Lower lobe of right lung (tissue), 2 donors: ENCODE data around the gene FOXP1. TPM values are rescaled to one million over a fixed set of nuclear protein-coding genes. Genes with fewer than 3 reads are reported as not detected.

Experiments
- ATAC-seq, 2 donors: fragments of 200-7000 bp; cut with Tn5 transposase; one replicate each; pipeline ENCODE4 v1.9.1; 2020 to 2022; ENCODE audit warnings: mild to moderate bottlenecking in 2 of 2, moderate library complexity in 2 of 2
- DNase-seq: peaks from one replicate; pipeline ENCODE4 v3.0.0-alpha.2; 2020
- H3K27ac ChIP-seq: fragments of 200-600 bp; one replicate; pipeline ENCODE4 v1.8.0; 2022
- H3K27me3 ChIP-seq: fragments of 200-600 bp; one replicate; pipeline ENCODE4 v1.8.0; 2022; ENCODE audit warnings: low read depth
- H3K36me3 ChIP-seq: fragments of 200-600 bp; one replicate; pipeline ENCODE4 v1.8.0; 2022; ENCODE audit warnings: mild to moderate bottlenecking
- H3K4me1 ChIP-seq: fragments of 200-600 bp; one replicate; pipeline ENCODE4 v1.8.0; 2022
- H3K4me3 ChIP-seq: fragments of 200-600 bp; one replicate; pipeline ENCODE4 v1.8.0; 2022; ENCODE audit warnings: mild to moderate bottlenecking
- H3K9me3 ChIP-seq: fragments of 200-600 bp; one replicate; pipeline ENCODE4 v1.8.0; 2022
- CTCF ChIP-seq: fragments of 200-600 bp; IDR thresholded peaks from one replicate; pipeline ENCODE4 v1.8.0; 2022; ENCODE audit warnings: antibody characterized with exemption, mild to moderate bottlenecking
- intact Hi-C: fragments of 100-400 bp; cut with DNase I; formaldehyde crosslinking; loops from one replicate; pipeline ENCODE4 v1.11.0; 2022
- total RNA-seq: library from RNA; stranded (reverse); fragmentation: NEBNext Ultra II Directional; extraction: Animal tissue kit (Norgen Biotek cat#: 25700); gene quantifications from one replicate; pipeline ENCODE4 v1.2.1, GENCODE V29; 2021
- donor health status: DM: no; HTN: yes; CAD: no; lungs with severe emphysema.

The FOXP1 gene
- total RNA-seq, 1 donor from 2014 or later = 138 TPM

- H3K36me3 ChIP-seq = no peaks in the 10 kb centered on the region
- ATAC-seq (no peak), DNase-seq (no peak)
- intact Hi-C loops = no loop called here
- H3K9me3 ChIP-seq = no peaks in the 10 kb centered on the region
- peaks cover 20% of the 10 kb centered on the region for H3K4me1 ChIP-seq
- H3K27ac ChIP-seq = no peak overlapping the region
- no peak overlapping the region for H3K4me3 ChIP-seq
- TF ChIP-seq CTCF = no peak
- no peaks in the 10 kb centered on the region for H3K27me3 ChIP-seq
Measured at GRCh38 chr3:71228156-71228866, 355.2 kb downstream of the FOXP1 start.

GRCh38 chr3:71227270-71227661 lies 356.3 kb downstream of the FOXP1 start:
- DNase-seq (no peak), ATAC-seq (peak in 1 of 2 donors; percentile 26)
- no peak for TF ChIP-seq CTCF
- H3K27ac ChIP-seq = peak overlapping the region; percentile 6
- peak overlapping the region; percentile 34 for H3K4me3 ChIP-seq
- H3K36me3 ChIP-seq = no peaks in the 10 kb centered on the region
- H3K27me3 ChIP-seq = no peaks in the 10 kb centered on the region
- intact Hi-C loops = no loop called here
- no peaks in the 10 kb centered on the region for H3K9me3 ChIP-seq
- peaks cover 20% of the 10 kb centered on the region for H3K4me1 ChIP-seq

- Histone ChIP-seq H3K4me1 (peaks cover 20% of the 10 kb centered on the region), H3K27ac (peak overlapping the region; percentile 6), H3K27me3 (no peaks in the 10 kb centered on the region), H3K36me3 (no peaks in the 10 kb centered on the region), H3K9me3 (no peaks in the 10 kb centered on the region), H3K4me3 (peak overlapping the region; percentile 34)
- ATAC-seq = peak; percentile 72 to 80
- DNase-seq = peak; percentile 50
- intact Hi-C loops = no loop called here
- TF ChIP-seq CTCF = no peak
Measured at GRCh38 chr3:71226565-71227269, 356.8 kb downstream of the FOXP1 start.

GRCh38 chr3:71225951-71226564 lies 357.5 kb downstream of the FOXP1 start:
- DNase-seq = no peak

More at GRCh38 chr3:71225951-71226564, 357.5 kb downstream of the FOXP1 start:
- Histone ChIP-seq H3K4me3 (peak overlapping the region; percentile 34), H3K27ac (peak overlapping the region; percentile 32), H3K36me3 (no peaks in the 10 kb centered on the region), H3K9me3 (no peaks in the 10 kb centered on the region), H3K27me3 (no peaks in the 10 kb centered on the region), H3K4me1 (peaks cover 20% of the 10 kb centered on the region)
- intact Hi-C loops = no loop called here
- no peak for TF ChIP-seq CTCF
- peak in 1 of 2 donors; percentile 9 for ATAC-seq
